A673 (cell line): Measurements from ENCODE around the gene ZNF431. TPM values are rescaled to one million over a fixed set of nuclear protein-coding genes. Genes with fewer than 3 reads are reported as not detected.

Experiments used
- BruUV-seq: library from RNA; stranded (reverse); fragments of 400-500 nt; replicated peaks from 2 replicates; lab custom pipeline; 2021; lab: Mats Ljungman, UMichigan
- CTCF ChIA-PET: fragments of 300-600 bp; sonication (Branson Sonifier 250); formaldehyde crosslinking; loops from one replicate; lab custom pipeline; 2022; ENCODE audit warnings: antibody characterized with exemption; lab: Charles Lee
- POLR2A ChIA-PET: fragments of 300-600 bp; sonication (Branson Sonifier 250); formaldehyde crosslinking; loops from one replicate; lab custom pipeline; 2022; ENCODE audit warnings: antibody characterized with exemption; ENCODE audit not compliant: low non-redundant PET; lab: Charles Lee
- DNase-seq: peaks from one replicate; pipeline ENCODE4 v3.0.0-alpha.2; 2015; ENCODE audit warnings: low spot score
- H3K27ac ChIP-seq: fragments of 200-600 bp; sonication (generic); 2 replicates; pipeline ENCODE4 v1.5.1; 2016; ENCODE audit warnings: mixed run types, low read depth, mild to moderate bottlenecking, mixed read lengths, antibody characterized with exemption, low read length; ENCODE audit not compliant: poor library complexity, severe bottlenecking
- H3K27me3 ChIP-seq: fragments of 200-600 bp; sonication (generic); replicated peaks from 2 replicates; pipeline ENCODE4 v1.6.1; 2017; ENCODE audit warnings: mixed run types, low read depth, mild to moderate bottlenecking, mixed read lengths, antibody characterized with exemption, low read length; ENCODE audit not compliant: insufficient read depth, poor library complexity
- H3K36me3 ChIP-seq: fragments of 200-600 bp; sonication (generic); 2 replicates; pipeline ENCODE4 v1.6.1; 2016; ENCODE audit warnings: mixed run types, mild to moderate bottlenecking, mixed read lengths, antibody characterized with exemption, low read length; ENCODE audit not compliant: insufficient read depth, poor library complexity, severe bottlenecking
- H3K4me1 ChIP-seq: fragments of 200-600 bp; sonication (generic); 2 replicates; pipeline ENCODE4 v1.6.1; 2017; ENCODE audit warnings: mixed run types, mild to moderate bottlenecking, mixed read lengths, antibody characterized with exemption, low read length; ENCODE audit not compliant: insufficient read depth, poor library complexity, severe bottlenecking
- H3K4me3 ChIP-seq: fragments of 200-600 bp; sonication (generic); 2 replicates; pipeline ENCODE4 v1.5.1; 2016; ENCODE audit warnings: low read depth, mixed run types, mild to moderate bottlenecking, mixed read lengths, low read length; ENCODE audit not compliant: poor library complexity, severe bottlenecking
- H3K9me3 ChIP-seq: fragments of 200-600 bp; sonication (generic); 2 replicates; pipeline ENCODE4 v1.6.1; 2016; ENCODE audit warnings: mixed run types, low read depth, mild to moderate bottlenecking, mixed read lengths, antibody characterized with exemption, low read length; ENCODE audit not compliant: poor library complexity, severe bottlenecking
- CTCF ChIP-seq: fragments of 300-800, 200-600 bp; sonication (generic); conservative IDR thresholded peaks from 2 replicates; pipeline ENCODE4 v1.5.1; 2017; ENCODE audit warnings: low read depth, mild to moderate bottlenecking, antibody characterized with exemption, low read length, moderate library complexity, mixed read lengths
- EZH2 ChIP-seq: fragments of 200-600 bp; sonication (generic); IDR thresholded peaks from 2 replicates; pipeline ENCODE4 v1.6.1; 2017; ENCODE audit warnings: borderline replicate concordance, low read depth, mild to moderate bottlenecking, mixed read lengths, antibody characterized with exemption, low read length; ENCODE audit not compliant: poor library complexity, severe bottlenecking
- intact Hi-C: fragments of 100-400 bp; cut with micrococcal nuclease; formaldehyde crosslinking; loops from one replicate; pipeline ENCODE4 v1.10.0; 2022; ENCODE audit not compliant: unreplicated experiment
- total RNA-seq: library from RNA; stranded (reverse); gene quantifications from 2 replicates; pipeline ENCODE4 v1.2.3, GENCODE V29; 2021

Gene ZNF431
- total RNA-seq, 1 experiment from 2014 or later, result 16.6 TPM

- POLR2A ChIA-PET, result no interaction called here
- Histone ChIP-seq H3K4me1 (no peaks in the 10 kb centered on the region), H3K36me3 (no peaks in the 10 kb centered on the region), H3K9me3 (no peaks in the 10 kb centered on the region), H3K27me3 (no peaks in the 10 kb centered on the region), H3K27ac (no peak overlapping the region), H3K4me3 (no peak overlapping the region)
- intact Hi-C loops, result no loop called here
- no peak for DNase-seq
- TF ChIP-seq EZH2 (no peak), CTCF (no peak)
- CTCF ChIA-PET, result no interaction called here
- no TSS peak for BruUV-seq
Measured at GRCh38 chr19:21098291-21098690, 43.5 kb upstream of the ZNF431 start.

- CTCF ChIA-PET, result no interaction called here
- TF ChIP-seq EZH2, result no peak
- no peak for TF ChIP-seq CTCF
- H3K36me3 ChIP-seq, result peaks cover 4% of the 10 kb centered on the region
- POLR2A ChIA-PET, result no interaction called here
- BruUV-seq, result no TSS peak
- H3K4me1 ChIP-seq, result no peaks in the 10 kb centered on the region
- DNase-seq, result no peak
- intact Hi-C loops, result no loop called here
- H3K9me3 ChIP-seq, result no peaks in the 10 kb centered on the region
- H3K27me3 ChIP-seq, result no peaks in the 10 kb centered on the region
- no peak overlapping the region for H3K4me3 ChIP-seq
- no peak overlapping the region for H3K27ac ChIP-seq
Measured at GRCh38 chr19:21101521-21102242, 40.2 kb upstream of the ZNF431 start.

- no TSS peak for BruUV-seq
- TF ChIP-seq CTCF, result no peak
- no peak for TF ChIP-seq EZH2
- ChIA-PET CTCF (no interaction called here), POLR2A (no interaction called here)
- Histone ChIP-seq H3K4me3 (no peak overlapping the region), H3K27me3 (no peaks in the 10 kb centered on the region), H3K4me1 (no peaks in the 10 kb centered on the region), H3K9me3 (peaks cover 2% of the 10 kb centered on the region), H3K36me3 (peaks cover 4% of the 10 kb centered on the region), H3K27ac (no peak overlapping the region)
- intact Hi-C loops, result no loop called here
- no peak for DNase-seq
Measured at GRCh38 chr19:21109116-21109515, 32.7 kb upstream of the ZNF431 start.
